ENCODE data around the gene RYK. TPM values are rescaled to one million over a fixed set of nuclear protein-coding genes. Genes with fewer than 3 reads are reported as not detected.

RYK gene
- total RNA-seq, 1 experiment from 2014 or later = 60.6 TPM

DNA sequence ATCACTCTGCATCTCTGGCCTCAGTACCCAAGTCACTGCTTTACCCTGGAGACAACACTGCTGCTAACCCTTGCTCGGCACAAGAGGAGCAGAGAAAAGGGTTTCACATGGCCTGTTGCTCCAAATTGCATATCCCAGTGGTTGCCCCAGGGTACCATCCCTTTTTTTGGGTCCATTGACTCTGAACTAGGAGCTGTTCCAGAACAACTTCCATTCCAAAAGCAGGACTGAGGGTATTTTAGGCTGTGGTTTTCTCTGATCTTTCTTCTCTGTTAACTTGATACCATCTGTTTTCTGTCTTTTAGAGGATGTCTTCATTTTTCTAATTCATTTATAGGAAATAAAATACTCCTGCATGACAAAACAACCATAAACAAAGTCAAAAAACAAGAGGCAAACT, 17.3 kb upstream of the RYK start:
- no CpG with 5 or more reads among the region's 1 CpG for WGBS (ENCODE audit: extremely low coverage, insufficient read length, low lambda C conversion rate)
- H3K4me1 Mint-ChIP-seq = peaks cover 0 to 2% of the 10 kb centered on the region in 2 experiments; a peak in 2 of 4 replicates
- no peak overlapping the region for H4K8ac ChIP-seq (replicated peaks; ENCODE audit: insufficient read length, low read depth, low read length)
- no peak overlapping the region for H3K4me2 ChIP-seq (ENCODE audit: insufficient read depth, insufficient read length, low read length)
- no peak overlapping the region for H3K27ac Mint-ChIP-seq
- H4K91ac ChIP-seq (ENCODE audit: insufficient read length, low read depth, low read length) = no peak overlapping the region
- H2BK120ac ChIP-seq (ENCODE audit: low read depth, low read length, poor library complexity, severe bottlenecking) = no peak overlapping the region
- H3K23me2 ChIP-seq (ENCODE audit: insufficient read length, low read depth, low read length, poor library complexity, severe bottlenecking) = no peaks in the 10 kb centered on the region
- DNase-seq = no peak
- peaks cover 0 to 6% (median 0%) of the 10 kb centered on the region in 3 experiments; a peak in 3 of 7 replicates for H3K36me3 Mint-ChIP-seq (ENCODE audit: insufficient read depth in 1 of 3, low read depth in 3 of 3)
- H3K4ac ChIP-seq (ENCODE audit: low read depth, low read length) = no peak overlapping the region
- no peak overlapping the region for H3K56ac ChIP-seq (ENCODE audit: insufficient read length, low read depth, low read length)
- H3K27me3 Mint-ChIP-seq (ENCODE audit: low read depth) = no peaks in the 10 kb centered on the region; the same call in 1 of the 2 replicates
- H2BK20ac ChIP-seq (ENCODE audit: low read depth, low read length, poor library complexity, severe bottlenecking) = no peak overlapping the region
- no peak overlapping the region for H3K23ac ChIP-seq (ENCODE audit: insufficient read length, low read depth, low read length)
- no peak overlapping the region for H2AFZ ChIP-seq (ENCODE audit: low read length)
- H3K79me2 ChIP-seq (ENCODE audit: insufficient read depth, low read length) = no peaks in the 10 kb centered on the region
- H3K14ac ChIP-seq (ENCODE audit: insufficient read depth, low read length) = no peak overlapping the region
- H3K9ac ChIP-seq (ENCODE audit: extremely low read depth, insufficient read length, low read length) = no peak overlapping the region
- no peaks in the 10 kb centered on the region for H4K20me1 ChIP-seq (ENCODE audit: control insufficient read depth, insufficient read depth, insufficient read length)
- peaks cover 5 to 10% of the 10 kb centered on the region in 2 experiments; a peak in 3 of 5 replicates for H3K9me3 Mint-ChIP-seq
- H2AK5ac ChIP-seq (ENCODE audit: insufficient read length, low read length) = no peak overlapping the region
- no peak overlapping the region for H3K18ac ChIP-seq (ENCODE audit: insufficient read length, low read depth, low read length)
- no peak overlapping the region for H2BK12ac ChIP-seq (ENCODE audit: insufficient read length, low read depth, low read length)
- H3K27ac ChIP-seq (ENCODE audit: insufficient read length, low read depth, low read length) = no peak overlapping the region
- H3T11ph ChIP-seq (ENCODE audit: low read length) = no peak overlapping the region
- no peak overlapping the region for H3K4me3 Mint-ChIP-seq
- TF ChIP-seq, protein P1, sequence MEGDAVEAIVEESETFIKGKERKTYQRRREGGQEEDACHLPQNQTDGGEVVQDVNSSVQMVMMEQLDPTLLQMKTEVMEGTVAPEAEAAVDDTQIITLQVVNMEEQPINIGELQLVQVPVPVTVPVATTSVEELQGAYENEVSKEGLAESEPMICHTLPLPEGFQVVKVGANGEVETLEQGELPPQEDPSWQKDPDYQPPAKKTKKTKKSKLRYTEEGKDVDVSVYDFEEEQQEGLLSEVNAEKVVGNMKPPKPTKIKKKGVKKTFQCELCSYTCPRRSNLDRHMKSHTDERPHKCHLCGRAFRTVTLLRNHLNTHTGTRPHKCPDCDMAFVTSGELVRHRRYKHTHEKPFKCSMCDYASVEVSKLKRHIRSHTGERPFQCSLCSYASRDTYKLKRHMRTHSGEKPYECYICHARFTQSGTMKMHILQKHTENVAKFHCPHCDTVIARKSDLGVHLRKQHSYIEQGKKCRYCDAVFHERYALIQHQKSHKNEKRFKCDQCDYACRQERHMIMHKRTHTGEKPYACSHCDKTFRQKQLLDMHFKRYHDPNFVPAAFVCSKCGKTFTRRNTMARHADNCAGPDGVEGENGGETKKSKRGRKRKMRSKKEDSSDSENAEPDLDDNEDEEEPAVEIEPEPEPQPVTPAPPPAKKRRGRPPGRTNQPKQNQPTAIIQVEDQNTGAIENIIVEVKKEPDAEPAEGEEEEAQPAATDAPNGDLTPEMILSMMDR (conservative IDR thresholded peaks at IDR 0.05) = no peak
- H4K5ac ChIP-seq (ENCODE audit: insufficient read length, low read depth, low read length) = no peak overlapping the region
- no peaks in the 10 kb centered on the region for H3K79me1 ChIP-seq (ENCODE audit: insufficient read depth, low read depth, low read length, poor library complexity, severe bottlenecking)
- no peak overlapping the region for H2BK5ac ChIP-seq (ENCODE audit: insufficient read length, low read length)
- no peak overlapping the region for H2BK15ac ChIP-seq (ENCODE audit: low read depth, low read length)
- no peaks in the 10 kb centered on the region for H3K9me3 ChIP-seq (ENCODE audit: control insufficient read depth, low read depth, low read length)
- no peaks in the 10 kb centered on the region for H3K27me3 ChIP-seq (ENCODE audit: insufficient read depth, low read length)
- H3K4me1 ChIP-seq (ENCODE audit: insufficient read depth, low read length) = no peaks in the 10 kb centered on the region
